ENCODE results near the gene PAQR7.

The PAQR7 gene

DNA sequence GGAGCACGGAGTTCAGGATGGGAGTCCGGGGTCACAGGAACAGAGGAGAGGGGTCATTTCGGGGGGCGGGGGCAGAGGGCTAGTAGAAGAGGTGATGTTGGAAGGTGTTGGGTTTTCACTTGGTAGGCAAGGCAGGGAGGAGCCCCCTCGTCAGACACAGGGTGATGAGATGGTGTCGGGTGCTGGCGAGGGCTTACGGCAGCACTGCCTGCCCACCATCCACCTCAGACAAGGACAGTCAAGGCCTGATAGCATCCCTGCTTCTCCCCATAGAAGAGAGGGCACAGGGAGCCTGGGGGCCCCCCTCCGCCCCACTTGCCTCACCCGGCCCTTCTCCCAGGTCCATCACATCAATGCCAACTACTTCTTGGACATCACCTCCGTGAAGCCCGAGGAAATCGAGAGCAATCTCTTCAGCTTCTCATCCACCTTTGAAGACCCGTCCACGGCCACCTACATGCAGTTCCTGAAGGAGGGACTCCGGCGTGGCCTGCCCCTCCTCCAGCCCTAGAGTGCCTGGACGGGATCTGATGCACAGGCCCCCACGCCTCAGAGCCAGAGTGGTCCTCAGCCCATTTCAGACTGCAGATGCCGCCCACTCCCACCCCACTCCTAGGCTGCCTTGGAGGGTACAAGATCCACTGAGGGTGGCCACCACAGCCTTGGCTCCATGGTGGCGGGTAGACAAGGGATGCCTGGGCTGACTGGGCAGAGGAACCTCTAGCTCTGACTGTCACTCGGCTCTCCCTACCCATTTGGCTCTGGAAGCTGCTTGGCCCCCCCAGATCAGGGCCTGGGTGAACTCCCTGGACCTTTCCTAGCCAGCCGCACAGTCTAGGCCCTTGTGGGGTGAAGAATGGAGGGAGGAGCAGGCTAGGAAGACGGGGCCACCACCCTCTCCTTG lies 60.0 kb downstream of the PAQR7 start:
- no peak for FAIRE-seq

DNA sequence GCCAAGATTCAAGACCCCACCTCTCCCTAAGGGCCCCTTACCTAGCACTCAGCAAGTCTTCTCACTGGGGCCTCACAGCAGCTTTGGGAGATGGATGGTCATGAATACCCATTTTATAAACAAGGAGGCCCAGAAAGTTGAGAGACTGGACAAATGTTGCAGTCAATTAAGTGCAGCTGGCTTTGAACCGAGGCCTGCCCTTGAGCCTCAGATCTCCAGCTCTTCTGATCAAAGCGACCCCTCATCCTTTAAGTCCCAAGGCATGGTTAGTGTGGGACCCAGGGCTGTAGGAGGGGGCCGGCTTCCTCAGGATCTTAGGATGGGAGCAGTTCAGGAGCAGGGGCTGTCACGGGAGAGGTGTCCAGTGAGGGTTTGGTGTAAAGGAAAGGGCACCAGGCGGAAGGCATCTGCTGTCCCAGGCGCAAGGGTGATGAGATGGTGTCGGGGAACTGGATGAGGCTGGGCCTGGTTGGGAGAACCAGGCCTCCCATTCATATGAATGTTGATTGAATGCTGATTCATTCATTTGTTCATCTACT lies 60.9 kb downstream of the PAQR7 start:
- no peak for FAIRE-seq

GRCh38 chr1:25813734-25814471 lies 61.6 kb downstream of the PAQR7 start:
- no peak for FAIRE-seq

DNA sequence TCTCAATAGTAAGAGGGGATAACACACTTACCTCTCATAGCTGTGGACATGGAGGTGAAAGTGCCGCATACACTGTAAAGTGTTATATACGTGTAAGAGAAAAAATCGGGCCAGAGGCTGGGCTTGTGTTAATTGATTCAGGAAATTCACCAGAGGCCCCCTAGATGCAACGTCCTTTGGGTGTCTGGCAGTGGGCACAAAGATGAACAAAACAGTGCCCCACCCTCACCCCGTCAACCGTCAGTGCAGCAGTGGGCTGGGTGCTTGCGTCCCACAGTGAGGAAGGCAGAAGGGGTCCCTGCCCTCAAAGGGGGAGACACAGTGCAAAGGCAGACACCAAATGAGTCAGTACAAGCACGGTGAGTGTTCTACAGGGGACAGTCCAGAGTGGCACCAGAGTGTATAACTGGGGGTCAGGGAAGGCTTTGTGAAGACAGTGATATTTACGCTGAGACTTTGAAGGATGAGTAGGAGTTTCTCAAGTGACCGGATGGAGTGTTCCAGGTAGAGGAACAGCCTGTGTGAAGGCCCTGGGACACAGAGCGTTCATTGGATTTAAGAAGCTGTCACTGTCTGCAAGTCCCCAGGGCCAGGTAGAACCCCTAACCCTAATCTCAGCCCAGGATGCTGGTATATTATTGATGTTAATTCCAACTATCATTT lies 62.3 kb downstream of the PAQR7 start:
- FAIRE-seq: no peak
